H1 (cell line): ENCODE data around the gene SLC13A4. TPM values are rescaled to one million over a fixed set of nuclear protein-coding genes. Genes with fewer than 3 reads are reported as not detected.
A peak's percentile ranks its signal among the peaks of the same experiment; 100 is the strongest.

Source experiments
- CTCF ChIA-PET: fragments of 300-600 bp; sonication (Branson Sonifier 250); formaldehyde crosslinking; loops from one replicate; lab custom pipeline; 2021; ENCODE audit not compliant: partially characterized antibody; lab: Charles Lee
- POLR2A ChIA-PET: fragments of 300-600 bp; sonication (Branson Sonifier 250); formaldehyde crosslinking; loops from one replicate; lab custom pipeline; 2021; ENCODE audit warnings: inconsistent platforms; ENCODE audit not compliant: partially characterized antibody; lab: Charles Lee
- DNase-seq, 2 experiments: peaks; one replicate each; pipeline versions ENCODE4 v3.0.0 to v3.0.0-alpha.2; 2010 to 2022; ENCODE audit warnings: low spot score in 2 of 2, low read depth in 1 of 2, mixed read lengths in 1 of 2
- FAIRE-seq: peaks from 2 replicates; lab custom pipeline; 2011; peaks lifted over from hg19 to GRCh38; lab: Jason Lieb, UNC
- H2AFZ ChIP-seq: 2 replicates; pipeline ENCODE4 v1.8.1; 2012; ENCODE audit warnings: low read length, inconsistent platforms
- H2AK5ac ChIP-seq: 2 replicates; pipeline ENCODE4 v1.6.1; 2013; ENCODE audit warnings: low read depth, low read length
- H2BK120ac ChIP-seq: replicated peaks from 2 replicates; pipeline ENCODE3; 2013; ENCODE audit warnings: low read depth, low read length, inconsistent platforms
- H2BK12ac ChIP-seq: 2 replicates; pipeline ENCODE4 v1.6.1; 2013; ENCODE audit warnings: low read depth, low read length
- H2BK15ac ChIP-seq: 2 replicates; pipeline ENCODE4 v1.6.1; 2013; ENCODE audit warnings: low read length
- H2BK20ac ChIP-seq: 2 replicates; pipeline ENCODE4 v1.6.1; 2013; ENCODE audit warnings: low read length
- H2BK5ac ChIP-seq: 2 replicates; pipeline ENCODE4 v1.6.1; 2013; ENCODE audit warnings: low read depth, low read length
- H3K14ac ChIP-seq: 2 replicates; pipeline ENCODE4 v1.6.1; 2013; ENCODE audit warnings: inconsistent platforms; ENCODE audit not compliant: insufficient read length
- H3K18ac ChIP-seq: 2 replicates; pipeline ENCODE4 v1.6.1; 2013; ENCODE audit warnings: low read length; ENCODE audit errors: extremely low read depth
- H3K23ac ChIP-seq: 2 replicates; pipeline ENCODE4 v1.6.1; 2013; ENCODE audit warnings: inconsistent platforms; ENCODE audit not compliant: insufficient read length
- H3K23me2 ChIP-seq: 2 replicates; pipeline ENCODE4 v1.6.1; 2013; ENCODE audit warnings: low read depth, low read length
- H3K27ac ChIP-seq: 2 replicates; pipeline ENCODE4 v1.6.1; 2011; ENCODE audit warnings: low read depth, low read length, inconsistent platforms
- H3K27me3 ChIP-seq, 4 experiments: replicated peaks in 1 of 4; 1 replicate in 1 of 4; 2 replicates in 3 of 4; pipeline versions ENCODE4 v1.6.1 to v1.8.1; 2011 to 2013; ENCODE audit warnings: low read length in 3 of 4, mild to moderate bottlenecking in 3 of 4, inconsistent platforms in 2 of 4, mixed read lengths in 2 of 4, moderate library complexity in 1 of 4; ENCODE audit not compliant: control insufficient read depth in 3 of 4, insufficient read depth in 3 of 4; ENCODE audit errors: extremely low read depth in 1 of 4
- H3K36me3 ChIP-seq, 4 experiments: 2 replicates each; pipeline versions ENCODE4 v1.6.1 to v1.8.1; 2011 to 2013; ENCODE audit warnings: mild to moderate bottlenecking in 4 of 4, low read length in 3 of 4, moderate library complexity in 2 of 4, control low read depth in 1 of 4, inconsistent platforms in 1 of 4; ENCODE audit not compliant: insufficient read depth in 4 of 4, control insufficient read depth in 2 of 4
- H3K4ac ChIP-seq: replicated peaks from 2 replicates; pipeline ENCODE3; 2013; ENCODE audit warnings: low read length, low read depth, mixed read lengths, inconsistent platforms; ENCODE audit not compliant: insufficient read length
- H3K4me1 ChIP-seq, 4 experiments: replicated peaks in 1 of 4; 1 replicate in 1 of 4; 2 replicates in 3 of 4; pipeline versions ENCODE4 v1.6.1 to v1.8.1; 2011 to 2013; ENCODE audit warnings: low read length in 3 of 4, inconsistent platforms in 2 of 4, mixed read lengths in 1 of 4; ENCODE audit not compliant: insufficient read depth in 4 of 4, control insufficient read depth in 3 of 4
- H3K4me2 ChIP-seq, 2 experiments: 2 replicates each; pipeline versions ENCODE4 v1.6.1 to v1.8.1; 2011 to 2013; ENCODE audit warnings: low read depth in 2 of 2, low read length in 2 of 2, control low read depth in 1 of 2, inconsistent platforms in 1 of 2, mild to moderate bottlenecking in 1 of 2; ENCODE audit not compliant: insufficient read depth in 1 of 2
- H3K4me3 ChIP-seq, 4 experiments: fragments of 200-600, 300-600 bp in 1 of 4; sonication (generic), shearing (Covaris generic), sonication (Bioruptor Twin) in 1 of 4; 2 replicates each; pipeline versions ENCODE4 v1.5.1 to v1.8.1; 2011 to 2016; ENCODE audit warnings: low read length in 4 of 4, low read depth in 3 of 4, control low read depth in 2 of 4, inconsistent platforms in 2 of 4, mild to moderate bottlenecking in 2 of 4, mixed read lengths in 1 of 4, moderate library complexity in 1 of 4; ENCODE audit not compliant: insufficient read depth in 2 of 4; ENCODE audit errors: extremely low read depth in 1 of 4
- H3K56ac ChIP-seq: replicated peaks from 2 replicates; pipeline ENCODE3; 2013; ENCODE audit warnings: low read depth, mild to moderate bottlenecking, mixed read lengths, low read length, inconsistent platforms; ENCODE audit not compliant: insufficient read length
- H3K79me1 ChIP-seq: 2 replicates; pipeline ENCODE4 v1.6.1; 2013; ENCODE audit warnings: low read depth, low read length, control low read depth
- H3K79me2 ChIP-seq, 2 experiments: 2 replicates each; pipeline versions ENCODE4 v1.6.1 to v1.8.1; 2012 to 2013; ENCODE audit warnings: low read length in 2 of 2, mild to moderate bottlenecking in 2 of 2, inconsistent platforms in 1 of 2; ENCODE audit not compliant: insufficient read depth in 2 of 2, control insufficient read depth in 1 of 2
- H3K9ac ChIP-seq, 4 experiments: replicated peaks in 1 of 4; 1 replicate in 1 of 4; 2 replicates in 3 of 4; pipeline versions ENCODE4 v1.6.1 to v1.8.1; 2011 to 2013; ENCODE audit warnings: low read depth in 3 of 4, low read length in 3 of 4, control low read depth in 2 of 4, mild to moderate bottlenecking in 2 of 4, moderate library complexity in 2 of 4, inconsistent platforms in 1 of 4; ENCODE audit errors: extremely low read depth in 1 of 4
- H3K9me3 ChIP-seq, 2 experiments: 2 replicates each; pipeline versions ENCODE4 v1.6.1 to v1.8.1; 2012 to 2013; ENCODE audit warnings: mild to moderate bottlenecking in 2 of 2, moderate library complexity in 2 of 2, control low read depth in 1 of 2, inconsistent platforms in 1 of 2, low read depth in 1 of 2, low read length in 1 of 2, mixed read lengths in 1 of 2; ENCODE audit not compliant: insufficient read depth in 2 of 2
- H4K20me1 ChIP-seq, 2 experiments: replicated peaks in 1 of 2; 2 replicates each; pipeline versions ENCODE3 to v1.8.1; 2011 to 2013; ENCODE audit warnings: inconsistent platforms in 2 of 2, low read length in 2 of 2, mild to moderate bottlenecking in 1 of 2; ENCODE audit not compliant: insufficient read depth in 2 of 2, control insufficient read depth in 1 of 2
- H4K5ac ChIP-seq: 2 replicates; pipeline ENCODE4 v1.6.1; 2013; ENCODE audit warnings: low read length, low read depth, mixed read lengths, inconsistent platforms; ENCODE audit not compliant: insufficient read length
- H4K8ac ChIP-seq: 2 replicates; pipeline ENCODE4 v1.8.0; 2013; ENCODE audit warnings: mild to moderate bottlenecking, moderate library complexity, low read length, inconsistent platforms; ENCODE audit not compliant: insufficient read depth; ENCODE audit errors: extremely low read depth
- H4K91ac ChIP-seq: replicated peaks from 2 replicates; pipeline ENCODE3; 2013; ENCODE audit warnings: low read length, mixed read lengths, inconsistent platforms; ENCODE audit not compliant: insufficient read length
- ASH2L ChIP-seq: fragments of 200-600, 300-600 bp; sonication (generic); IDR thresholded peaks from one replicate; pipeline ENCODE4 v1.7.1; 2017; ENCODE audit warnings: low read length
- NRF1 ChIP-seq: IDR thresholded peaks from 2 replicates; pipeline ENCODE4 v1.6.1; 2011; ENCODE audit warnings: mild to moderate bottlenecking, low read depth, low read length, improper control_type of control experiment
- SP1 ChIP-seq: IDR thresholded peaks from 2 replicates; pipeline ENCODE4 v1.6.1; 2011; ENCODE audit warnings: low read depth, low read length
- WGBS, 2 experiments: shearing (Covaris generic) in 1 of 2; methylation state at CpG; one replicate each; pipeline versions ENCODE4 v1.1.6 to v1.1.7; 2013 to 2015; ENCODE audit warnings: low lambda C conversion rate in 2 of 2, mixed read lengths in 2 of 2, inconsistent platforms in 1 of 2, low coverage in 1 of 2, missing lambda C conversion rate in 1 of 2; ENCODE audit not compliant: insufficient replicate concordance in 2 of 2, insufficient coverage in 1 of 2, insufficient read length in 1 of 2; ENCODE audit errors: extremely low coverage in 1 of 2, missing lambda C conversion rate in 1 of 2; 5-methylcytosine and 5-hydroxymethylcytosine counted together
- long read RNA-seq, 2 experiments: library from RNA in 1 of 2; library from capped mRNA in 1 of 2; stranded (forward); transcript quantifications; one replicate each; pipeline ENCODE4 v2.0.0, GENCODE V29; 2021; ENCODE audit warnings: inconsistent platforms in 1 of 2
- polyA minus RNA-seq, 3 experiments: library from RNA; depleted of rRNA, polyadenylated mRNA; stranded (reverse); fragments of >200 nt; gene quantifications; 1 replicate in 2 of 3; 2 replicates in 1 of 3; pipeline ENCODE4 v1.2.3, GENCODE V29; 2011
- polyA plus RNA-seq, 7 experiments: library from polyadenylated mRNA; depleted of rRNA in 3 of 7; stranded (reverse) in 5 of 7; unstranded in 2 of 7; fragments of >200 nt in 5 of 7; fragments of 200-250 nt in 2 of 7; gene quantifications; 1 replicate in 5 of 7; 2 replicates in 1 of 7; 4 replicates in 1 of 7; pipeline versions ENCODE4 v1.2.1 to v1.2.3, GENCODE V29; 2011 to 2013; ENCODE audit warnings: missing spikeins in 2 of 7, mixed read lengths in 2 of 7
- total RNA-seq: library from RNA; stranded (reverse); fragmentation: NEBNext Ultra II Directional; extraction: Animal tissue kit (Norgen Biotek cat#: 25700); gene quantifications from 2 replicates; pipeline ENCODE4 v1.2.1, GENCODE V29; 2021

Gene SLC13A4
- total RNA-seq, result 3.7 and 3.9 TPM in 2 replicates
- 5.9 and 7.5 TPM in 2 replicates for polyA plus RNA-seq (2011; rRNA removed)
- 5.9 TPM for polyA plus RNA-seq (2011; cell fraction: cytosol; rRNA removed)
- 8.6 TPM for polyA plus RNA-seq (2011; cell fraction: nucleus; rRNA removed)
- 5.2 to 7.9 TPM (median 6.0 TPM) in 4 replicates for polyA plus RNA-seq (2012, experiment 1 of 2)
- polyA plus RNA-seq (2012, experiment 2 of 2), result 2.0 TPM
- polyA plus RNA-seq (2013, experiment 1 of 2), result 5.7 TPM
- 5.8 TPM for polyA plus RNA-seq (2013, experiment 2 of 2)
- 7.0 and 11.1 TPM in 2 replicates for polyA minus RNA-seq (2011; rRNA and poly(A)+ RNA removed)
- polyA minus RNA-seq (2011; cell fraction: cytosol; rRNA and poly(A)+ RNA removed), result 2.4 TPM
- polyA minus RNA-seq (2011; cell fraction: nucleus; rRNA and poly(A)+ RNA removed), result 7.2 TPM
- long read RNA-seq, experiment 1, partial matches to known transcripts, result 0 of 2 reads
- long read RNA-seq, experiment 1, other reads (novel, unspliced or antisense), result 2 of 2 reads
- long read RNA-seq, experiment 2, result 0 reads

GRCh38 chr7:135728136-135728669, at the start of gene SLC13A4:
SLC13A4 (minus strand) TSS chr7:135728186; CDS start chr7:135727496, 690 bp downstream.
- H2BK20ac ChIP-seq, result peak within 1 kb of the TSS; percentile 53; the same call in 1 of the 2 replicates
- POLR2A ChIA-PET, result interaction anchor here (1.0 to 1.3 kb wide), 4 partner anchors 10 to 24 kb away, joined by 3 to 4 read pairs (median 4); no protein-coding TSS in a partner anchor
- H3K23me2 ChIP-seq, result no peaks in the 10 kb centered on the region
- no peaks in the 10 kb centered on the region for H3K36me3 ChIP-seq
- H3K4ac ChIP-seq, result no peak within 1 kb of the TSS
- H3K27me3 ChIP-seq, result no peaks in the 10 kb centered on the region
- peak within 1 kb of the TSS; percentile 43 to 44 for H3K4me2 ChIP-seq
- peak within 1 kb of the TSS; percentile 81; the same call in 1 of the 2 replicates for H2BK15ac ChIP-seq
- H2BK12ac ChIP-seq, result peak within 1 kb of the TSS; percentile 45; the same call in 1 of the 2 replicates
- H3K9me3 ChIP-seq, result no peaks in the 10 kb centered on the region
- H3K79me2 ChIP-seq, result no peaks in the 10 kb centered on the region
- no peak within 1 kb of the TSS for H3K23ac ChIP-seq
- WGBS, 2 experiments, result 44% methylated on average over 11 of the region's 11 CpGs; no CpG with 5 or more reads in 1 of the 2 experiments
- FAIRE-seq (peak; percentile 72), DNase-seq (peak in 1 of 2 experiments; percentile 77)
- no peak within 1 kb of the TSS for H2BK120ac ChIP-seq
- H3K14ac ChIP-seq, result no peak within 1 kb of the TSS
- peak within 1 kb of the TSS; percentile 55 for H3K18ac ChIP-seq
- TF ChIP-seq NRF1 (no peak), ASH2L (peak; percentile 24), SP1 (peak; percentile 74; the same call in 1 of the 2 replicates)
- TF ChIP-seq, all 59 proteins: peak for 2
- Histone ChIP-seq H2BK5ac (0 out of 2 replicates have a peak within 1 kb of the TSS, but pooled peaks have one; percentile 46), H3K79me1 (no peaks in the 10 kb centered on the region), H4K8ac (no peak within 1 kb of the TSS), H3K4me3 (peak within 1 kb of the TSS in 3 of 4 experiments; percentile 12 to 38 (median 20); a peak in 4 of 8 replicates), H4K20me1 (no peaks in the 10 kb centered on the region), H3K9ac (0 out of 7 replicates have a peak within 1 kb of the TSS, but pooled peaks of 1 of the 4 experiments have one; percentile 26), H3K56ac (no peak within 1 kb of the TSS), H2AK5ac (no peak within 1 kb of the TSS), H3K4me1 (peaks cover 3 to 6% (median 5%) of the 10 kb centered on the region in 4 experiments; a peak in 5 of 7 replicates), H4K5ac (peak within 1 kb of the TSS; percentile 4), H4K91ac (no peak within 1 kb of the TSS), H2AFZ (peak within 1 kb of the TSS; percentile 65), H3K27ac (no peak within 1 kb of the TSS)
- CTCF ChIA-PET, result interaction anchor here (0.8 to 10.7 kb wide), 13 partner anchors 9 to 84 kb away, joined by 3 to 110 read pairs (median 5); no protein-coding TSS in a partner anchor
